Lower lobe of right lung (tissue), 2 donors: ENCODE data around the gene TMEM252. TPM values are rescaled to one million over a fixed set of nuclear protein-coding genes. Genes with fewer than 3 reads are reported as not detected.

Experiments
- ATAC-seq, 2 donors: fragments of 200-7000 bp; cut with Tn5 transposase; one replicate each; pipeline ENCODE4 v1.9.1; 2020 to 2022; ENCODE audit warnings: mild to moderate bottlenecking in 2 of 2, moderate library complexity in 2 of 2
- DNase-seq: peaks from one replicate; pipeline ENCODE4 v3.0.0-alpha.2; 2020
- H3K27ac ChIP-seq: fragments of 200-600 bp; one replicate; pipeline ENCODE4 v1.8.0; 2022
- H3K27me3 ChIP-seq: fragments of 200-600 bp; one replicate; pipeline ENCODE4 v1.8.0; 2022; ENCODE audit warnings: low read depth
- H3K36me3 ChIP-seq: fragments of 200-600 bp; one replicate; pipeline ENCODE4 v1.8.0; 2022; ENCODE audit warnings: mild to moderate bottlenecking
- H3K4me1 ChIP-seq: fragments of 200-600 bp; one replicate; pipeline ENCODE4 v1.8.0; 2022
- H3K4me3 ChIP-seq: fragments of 200-600 bp; one replicate; pipeline ENCODE4 v1.8.0; 2022; ENCODE audit warnings: mild to moderate bottlenecking
- H3K9me3 ChIP-seq: fragments of 200-600 bp; one replicate; pipeline ENCODE4 v1.8.0; 2022
- CTCF ChIP-seq: fragments of 200-600 bp; IDR thresholded peaks from one replicate; pipeline ENCODE4 v1.8.0; 2022; ENCODE audit warnings: antibody characterized with exemption, mild to moderate bottlenecking
- intact Hi-C: fragments of 100-400 bp; cut with DNase I; formaldehyde crosslinking; loops from one replicate; pipeline ENCODE4 v1.11.0; 2022
- total RNA-seq: library from RNA; stranded (reverse); fragmentation: NEBNext Ultra II Directional; extraction: Animal tissue kit (Norgen Biotek cat#: 25700); gene quantifications from one replicate; pipeline ENCODE4 v1.2.1, GENCODE V29; 2021
- donor health status: DM: no; HTN: yes; CAD: no; lungs with severe emphysema.

Gene TMEM252
- total RNA-seq, 1 donor from 2014 or later = 0.30 TPM

GRCh38 chr9:68498816-68499215 is 41.9 kb downstream of the TMEM252 start:
- intact Hi-C loops = no loop called here
- Histone ChIP-seq H3K27ac (no peak overlapping the region), H3K9me3 (no peaks in the 10 kb centered on the region), H3K27me3 (no peaks in the 10 kb centered on the region), H3K4me3 (no peak overlapping the region), H3K4me1 (peaks cover 4% of the 10 kb centered on the region), H3K36me3 (no peaks in the 10 kb centered on the region)
- ATAC-seq = no peak
- TF ChIP-seq CTCF = no peak
- no peak for DNase-seq

- no peak for TF ChIP-seq CTCF
- H3K27ac ChIP-seq = no peak overlapping the region
- H3K9me3 ChIP-seq = no peaks in the 10 kb centered on the region
- peaks cover 4% of the 10 kb centered on the region for H3K4me1 ChIP-seq
- H3K36me3 ChIP-seq = no peaks in the 10 kb centered on the region
- H3K27me3 ChIP-seq = no peaks in the 10 kb centered on the region
- H3K4me3 ChIP-seq = no peak overlapping the region
- DNase-seq (no peak), ATAC-seq (no peak)
- intact Hi-C loops = no loop called here
These were observed 43.1 kb downstream of the TMEM252 start for GRCh38 chr9:68497629-68498028.

- H3K9me3 ChIP-seq = no peaks in the 10 kb centered on the region
- TF ChIP-seq CTCF = no peak
- no peak overlapping the region for H3K27ac ChIP-seq
- ATAC-seq (no peak), DNase-seq (no peak)
- peaks cover 4% of the 10 kb centered on the region for H3K4me1 ChIP-seq
- H3K36me3 ChIP-seq = no peaks in the 10 kb centered on the region
- H3K27me3 ChIP-seq = no peaks in the 10 kb centered on the region
- intact Hi-C loops = no loop called here
- no peak overlapping the region for H3K4me3 ChIP-seq
These were observed 44.3 kb downstream of the TMEM252 start for GRCh38 chr9:68496356-68496755.

GRCh38 chr9:68495247-68495646 is 45.4 kb downstream of the TMEM252 start:
- Histone ChIP-seq H3K36me3 (no peaks in the 10 kb centered on the region), H3K4me1 (no peaks in the 10 kb centered on the region), H3K9me3 (no peaks in the 10 kb centered on the region), H3K27me3 (no peaks in the 10 kb centered on the region), H3K27ac (no peak overlapping the region), H3K4me3 (no peak overlapping the region)
- no peak for TF ChIP-seq CTCF
- intact Hi-C loops = no loop called here
- ATAC-seq (no peak), DNase-seq (no peak)

- intact Hi-C loops = no loop called here
These were observed 46.6 kb downstream of the TMEM252 start for GRCh38 chr9:68493958-68494577.

More at GRCh38 chr9:68493958-68494577, 46.6 kb downstream of the TMEM252 start:
- TF ChIP-seq CTCF = no peak
- Histone ChIP-seq H3K4me1 (no peaks in the 10 kb centered on the region), H3K9me3 (no peaks in the 10 kb centered on the region), H3K27ac (no peak overlapping the region), H3K27me3 (no peaks in the 10 kb centered on the region), H3K36me3 (no peaks in the 10 kb centered on the region), H3K4me3 (no peak overlapping the region)
- ATAC-seq (no peak), DNase-seq (no peak)
